Gastrocnemius medialis (tissue), 4 donors: ENCODE results near the gene ATP11A.

Experiments used
- POLR2A ChIP-seq, 2 donors: fragments of 450-650 bp; IDR thresholded peaks; one replicate each; pipeline ENCODE4 v1.6.1; 2017; ENCODE audit warnings: antibody characterized with exemption in 2 of 2, mild to moderate bottlenecking in 2 of 2, moderate library complexity in 2 of 2
- TF ChIP-seq, protein P1 (sequence below), 5 experiments: fragments of 450-650 bp in 3 of 5; fragments of 200-600 bp in 2 of 5; sonication (generic) in 2 of 5; IDR thresholded peaks in 4 of 5; conservative IDR thresholded peaks in 1 of 5; 1 replicate in 4 of 5; 2 replicates in 1 of 5; pipeline ENCODE4 v1.5.1; 2016 to 2019; ENCODE audit warnings: antibody characterized with exemption in 5 of 5, mild to moderate bottlenecking in 3 of 5, moderate library complexity in 3 of 5

DNA sequence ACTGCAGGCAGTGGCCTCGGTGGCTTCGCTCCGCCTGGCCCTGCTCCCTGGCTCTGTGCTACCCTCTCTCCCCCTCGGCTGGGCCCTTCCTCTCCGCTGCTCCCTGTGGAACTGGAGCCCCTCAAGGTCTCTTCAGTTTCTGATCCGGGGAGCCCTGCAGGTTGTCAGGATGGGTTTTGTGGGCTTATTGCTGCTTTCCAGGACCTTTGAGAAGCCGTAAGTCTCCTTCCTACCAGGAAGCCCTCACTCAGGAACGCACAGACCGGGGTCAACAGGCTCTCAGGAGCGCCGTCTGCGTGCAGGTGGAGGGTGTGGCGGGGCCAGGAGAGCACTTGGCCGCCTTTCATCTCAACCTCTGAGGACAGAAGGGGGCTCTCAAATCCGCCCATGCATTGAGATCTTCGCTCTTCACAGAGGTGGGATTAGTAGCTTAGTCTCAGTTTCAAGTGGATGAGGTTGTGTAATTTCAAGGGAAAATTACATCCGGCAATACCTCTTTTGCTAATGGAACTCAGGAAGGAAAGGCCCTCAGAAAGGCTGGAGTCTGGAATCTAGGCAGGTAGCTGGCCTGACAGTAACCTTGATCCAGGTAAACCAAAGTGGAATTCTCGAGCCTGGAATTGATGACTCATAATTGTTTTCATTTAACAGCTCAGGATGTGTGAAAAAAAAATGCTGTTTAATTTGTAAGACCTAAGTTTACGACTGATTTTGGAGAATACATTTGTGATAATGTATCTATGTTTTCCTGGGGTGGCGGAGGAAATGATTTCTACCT lies 102.0 kb downstream of the ATP11A start:
- TF ChIP-seq POLR2A (IDR thresholded peaks at IDR 0.05) = no peak
- TF ChIP-seq, protein P1, sequence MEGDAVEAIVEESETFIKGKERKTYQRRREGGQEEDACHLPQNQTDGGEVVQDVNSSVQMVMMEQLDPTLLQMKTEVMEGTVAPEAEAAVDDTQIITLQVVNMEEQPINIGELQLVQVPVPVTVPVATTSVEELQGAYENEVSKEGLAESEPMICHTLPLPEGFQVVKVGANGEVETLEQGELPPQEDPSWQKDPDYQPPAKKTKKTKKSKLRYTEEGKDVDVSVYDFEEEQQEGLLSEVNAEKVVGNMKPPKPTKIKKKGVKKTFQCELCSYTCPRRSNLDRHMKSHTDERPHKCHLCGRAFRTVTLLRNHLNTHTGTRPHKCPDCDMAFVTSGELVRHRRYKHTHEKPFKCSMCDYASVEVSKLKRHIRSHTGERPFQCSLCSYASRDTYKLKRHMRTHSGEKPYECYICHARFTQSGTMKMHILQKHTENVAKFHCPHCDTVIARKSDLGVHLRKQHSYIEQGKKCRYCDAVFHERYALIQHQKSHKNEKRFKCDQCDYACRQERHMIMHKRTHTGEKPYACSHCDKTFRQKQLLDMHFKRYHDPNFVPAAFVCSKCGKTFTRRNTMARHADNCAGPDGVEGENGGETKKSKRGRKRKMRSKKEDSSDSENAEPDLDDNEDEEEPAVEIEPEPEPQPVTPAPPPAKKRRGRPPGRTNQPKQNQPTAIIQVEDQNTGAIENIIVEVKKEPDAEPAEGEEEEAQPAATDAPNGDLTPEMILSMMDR (IDR thresholded peaks at IDR 0.05 in 4 of 5, conservative IDR thresholded peaks at IDR 0.05 in 1 of 5) = no peak
